ENCODE data around the gene GABRG3.
"Not testable (repeated sequence)": the region's sequence is repeated elsewhere in the genome, so short reads cannot be mapped to it uniquely, and the experiment has no call there.

Gene GABRG3

GRCh38 chr15:27179789-27180188 lies 208.8 kb downstream of the GABRG3 start:
- no peak for DNase-seq (ENCODE audit: low spot score)

- no peak for DNase-seq (ENCODE audit: low spot score)
Measured at GRCh38 chr15:27182561-27183110, 211.7 kb downstream of the GABRG3 start.

GRCh38 chr15:27183201-27183600 lies 212.2 kb downstream of the GABRG3 start:
- no peak for DNase-seq (ENCODE audit: low spot score)

- not testable (repeated sequence) for DNase-seq (ENCODE audit: low spot score)
Measured at GRCh38 chr15:27191515-27191914, 220.5 kb downstream of the GABRG3 start.

- DNase-seq (ENCODE audit: low spot score), result no peak
Measured at GRCh38 chr15:27196691-27197090, 225.7 kb downstream of the GABRG3 start.

GRCh38 chr15:27201425-27201824 lies 230.4 kb downstream of the GABRG3 start:
- no peak for DNase-seq (ENCODE audit: low spot score)

- no peak for DNase-seq (ENCODE audit: low spot score)
Measured at GRCh38 chr15:27210176-27210575, 239.2 kb downstream of the GABRG3 start.

- no peak for DNase-seq (ENCODE audit: low spot score)
Measured at GRCh38 chr15:27214032-27214431, 243.1 kb downstream of the GABRG3 start.

- DNase-seq (ENCODE audit: low spot score), result no peak
Measured at GRCh38 chr15:27214961-27215360, 244.0 kb downstream of the GABRG3 start.

GRCh38 chr15:27218426-27218825 lies 247.4 kb downstream of the GABRG3 start:
- DNase-seq (ENCODE audit: low spot score), result no peak

- no peak for DNase-seq (ENCODE audit: low spot score)
Measured at GRCh38 chr15:27219636-27220035, 248.7 kb downstream of the GABRG3 start.

GRCh38 chr15:27220199-27220598 lies 249.2 kb downstream of the GABRG3 start:
- DNase-seq (ENCODE audit: low spot score), result no peak

- DNase-seq (ENCODE audit: low spot score), result no peak
Measured at GRCh38 chr15:27222479-27222878, 251.5 kb downstream of the GABRG3 start.

GRCh38 chr15:27223179-27223578 lies 252.2 kb downstream of the GABRG3 start:
- no peak for DNase-seq (ENCODE audit: low spot score)

- DNase-seq (ENCODE audit: low spot score), result no peak
Measured at GRCh38 chr15:27231811-27232210, 260.8 kb downstream of the GABRG3 start.

- DNase-seq (ENCODE audit: low spot score), result no peak
Measured at GRCh38 chr15:27232876-27233275, 261.9 kb downstream of the GABRG3 start.

- DNase-seq (ENCODE audit: low spot score), result no peak
Measured at GRCh38 chr15:27234593-27234992, 263.6 kb downstream of the GABRG3 start.

- DNase-seq (ENCODE audit: low spot score), result no peak
Measured at GRCh38 chr15:27235161-27235560, 264.2 kb downstream of the GABRG3 start.

- no peak for DNase-seq (ENCODE audit: low spot score)
Measured at GRCh38 chr15:27235681-27236080, 264.7 kb downstream of the GABRG3 start.

GRCh38 chr15:27237319-27237939 lies 266.4 kb downstream of the GABRG3 start:
- DNase-seq (ENCODE audit: low spot score), result no peak

- no peak for DNase-seq (ENCODE audit: low spot score)
Measured at GRCh38 chr15:27238209-27238608, 267.2 kb downstream of the GABRG3 start.

- no peak for DNase-seq (ENCODE audit: low spot score)
Measured at GRCh38 chr15:27238707-27239423, 267.9 kb downstream of the GABRG3 start.

GRCh38 chr15:27241943-27242342 lies 271.0 kb downstream of the GABRG3 start:
- no peak for DNase-seq (ENCODE audit: low spot score)

- no peak for DNase-seq (ENCODE audit: low spot score)
Measured at GRCh38 chr15:27244047-27244446, 273.1 kb downstream of the GABRG3 start.
